Fibroblast of upper back skin (primary cell): ENCODE measurements around the gene NECTIN3.
A peak's percentile ranks its signal among the peaks of the same experiment; 100 is the strongest.

Experiments used
- DNase-seq: peaks from one replicate; pipeline ENCODE4 v3.0.0-alpha.2; 2013

The NECTIN3 gene

GRCh38 chr3:111071257-111072030, at the start of gene NECTIN3:
Gene NECTIN3 (plus strand): TSS chr3:111071816. CDS start chr3:111072018, 202 bp downstream.
- peak; percentile 99 for DNase-seq

GRCh38 chr3:111027868-111028267, 43.7 kb upstream of the NECTIN3 start:
- no peak for DNase-seq

GRCh38 chr3:111031538-111031937, 40.1 kb upstream of the NECTIN3 start:
- no peak for DNase-seq

- DNase-seq, result no peak
Measured at GRCh38 chr3:111032677-111033076, 38.9 kb upstream of the NECTIN3 start.

GRCh38 chr3:111033470-111034050, 38.1 kb upstream of the NECTIN3 start:
- DNase-seq, result no peak

GRCh38 chr3:111035316-111035715, 36.3 kb upstream of the NECTIN3 start:
- DNase-seq, result no peak

GRCh38 chr3:111035902-111036301, 35.7 kb upstream of the NECTIN3 start:
- DNase-seq, result no peak

GRCh38 chr3:111040959-111041358, 30.7 kb upstream of the NECTIN3 start:
- no peak for DNase-seq

- DNase-seq, result peak; percentile 15
Measured at GRCh38 chr3:111045564-111045963, 26.1 kb upstream of the NECTIN3 start.

- no peak for DNase-seq
Measured at GRCh38 chr3:111047042-111047441, 24.6 kb upstream of the NECTIN3 start.

- DNase-seq, result no peak
Measured at GRCh38 chr3:111047812-111048435, 23.7 kb upstream of the NECTIN3 start.

- no peak for DNase-seq
Measured at GRCh38 chr3:111051354-111051753, 20.3 kb upstream of the NECTIN3 start.

GRCh38 chr3:111068574-111068973, 3.0 kb upstream of the NECTIN3 start:
- no peak for DNase-seq

GRCh38 chr3:111069974-111070771, 1.4 kb upstream of the NECTIN3 start:
- DNase-seq, result peak; percentile 5

- no peak for DNase-seq
Measured at GRCh38 chr3:111070772-111071256, 802 bp upstream of the NECTIN3 start.

GRCh38 chr3:111072031-111072921, 660 bp downstream of the NECTIN3 start:
- DNase-seq, result peak; percentile 27

- DNase-seq, result peak; percentile 28
Measured at GRCh38 chr3:111073218-111073617, 1.6 kb downstream of the NECTIN3 start.

GRCh38 chr3:111076732-111077131, 5.1 kb downstream of the NECTIN3 start:
- DNase-seq, result no peak

GRCh38 chr3:111077369-111077768, 5.8 kb downstream of the NECTIN3 start:
- no peak for DNase-seq

- peak; percentile 73 for DNase-seq
Measured at GRCh38 chr3:111080413-111080812, 8.8 kb downstream of the NECTIN3 start.

GRCh38 chr3:111081008-111081545, 9.5 kb downstream of the NECTIN3 start:
- peak; percentile 39 for DNase-seq

- DNase-seq, result no peak
Measured at GRCh38 chr3:111084911-111085310, 13.3 kb downstream of the NECTIN3 start.
